COLO668 (cell line): Measurements from ENCODE around the gene OR51D1.

Source experiments
- DNase-seq: peaks from one replicate; lab custom pipeline; 2025; ENCODE audit not compliant: unreplicated experiment; lab: John Stamatoyannopoulos, UW

The OR51D1 gene

GRCh38 chr11:4636962-4637661 is at the start of gene OR51D1:
Gene OR51D1, plus strand, starts transcription at chr11:4637477. Its CDS starts 2,314 bp downstream, at chr11:4639791.
- DNase-seq, result peak; percentile 78

GRCh38 chr11:4589017-4589416 is 48.3 kb upstream of the OR51D1 start:
- no peak for DNase-seq

GRCh38 chr11:4593739-4594138 is 43.5 kb upstream of the OR51D1 start, which contains the start of gene OR52I1:
Gene OR52I1, plus strand, starts transcription at chr11:4594039. Its CDS starts 0 bp downstream, at chr11:4594039.
- DNase-seq, result no peak

- DNase-seq, result no peak
Measured at GRCh38 chr11:4605057-4605456, 32.2 kb upstream of the OR51D1 start.

GRCh38 chr11:4606231-4607015 is 30.9 kb upstream of the OR51D1 start:
- peak; percentile 36 for DNase-seq

GRCh38 chr11:4607096-4607495 is 30.2 kb upstream of the OR51D1 start:
- peak; percentile 36 for DNase-seq

- DNase-seq, result peak; percentile 96
Measured at GRCh38 chr11:4607781-4608666, 29.3 kb upstream of the OR51D1 start, which contains the start of gene TRIM68. Gene TRIM68, minus strand, starts transcription at chr11:4608231. Its CDS starts 2,727 bp downstream, at chr11:4605504.

GRCh38 chr11:4610258-4610935 is 26.9 kb upstream of the OR51D1 start:
- no peak for DNase-seq

GRCh38 chr11:4611986-4612385 is 25.3 kb upstream of the OR51D1 start:
- no peak for DNase-seq

GRCh38 chr11:4615856-4616444 is 21.3 kb upstream of the OR51D1 start:
- no peak for DNase-seq

- no peak for DNase-seq
Measured at GRCh38 chr11:4619514-4619913, 17.8 kb upstream of the OR51D1 start.

- DNase-seq, result peak; percentile 86
Measured at GRCh38 chr11:4626207-4627099, 10.8 kb upstream of the OR51D1 start.

GRCh38 chr11:4636136-4636535 is 1.1 kb upstream of the OR51D1 start:
- DNase-seq, result no peak

GRCh38 chr11:4637662-4638047 is 378 bp downstream of the OR51D1 start:
- DNase-seq, result no peak

GRCh38 chr11:4639931-4640330 is 2.7 kb downstream of the OR51D1 start:
- no peak for DNase-seq

- DNase-seq, result no peak
Measured at GRCh38 chr11:4641501-4641900, 4.2 kb downstream of the OR51D1 start.

- no peak for DNase-seq
Measured at GRCh38 chr11:4642043-4642442, 4.8 kb downstream of the OR51D1 start.

- no peak for DNase-seq
Measured at GRCh38 chr11:4643076-4643475, 5.8 kb downstream of the OR51D1 start.

- DNase-seq, result no peak
Measured at GRCh38 chr11:4643682-4644081, 6.4 kb downstream of the OR51D1 start, which contains the start of gene OR51E1. Gene OR51E1, plus strand, starts transcription at chr11:4643982. Its CDS starts 8,545 bp downstream, at chr11:4652527.
